Epithelial cell of esophagus (primary cell): ENCODE results near the gene ADGRL4.
"Not testable (repeated sequence)": the region's sequence is repeated elsewhere in the genome, so short reads cannot be mapped to it uniquely, and the experiment has no call there.

Experiments
- DNase-seq: peaks from one replicate; pipeline ENCODE4 v3.0.0; 2010; ENCODE audit warnings: low read depth
- H3K4me3 ChIP-seq: 2 replicates; pipeline ENCODE4 v1.5.1; 2011; ENCODE audit warnings: mild to moderate bottlenecking, low read length, control low read depth
- TF ChIP-seq, protein P1 (sequence below): IDR thresholded peaks from 2 replicates; pipeline ENCODE4 v1.5.1; 2011; ENCODE audit warnings: low read depth, mild to moderate bottlenecking, low read length, control low read depth, inconsistent platforms; ENCODE audit not compliant: insufficient read depth; ENCODE audit errors: missing control alignments

ADGRL4 gene

DNA sequence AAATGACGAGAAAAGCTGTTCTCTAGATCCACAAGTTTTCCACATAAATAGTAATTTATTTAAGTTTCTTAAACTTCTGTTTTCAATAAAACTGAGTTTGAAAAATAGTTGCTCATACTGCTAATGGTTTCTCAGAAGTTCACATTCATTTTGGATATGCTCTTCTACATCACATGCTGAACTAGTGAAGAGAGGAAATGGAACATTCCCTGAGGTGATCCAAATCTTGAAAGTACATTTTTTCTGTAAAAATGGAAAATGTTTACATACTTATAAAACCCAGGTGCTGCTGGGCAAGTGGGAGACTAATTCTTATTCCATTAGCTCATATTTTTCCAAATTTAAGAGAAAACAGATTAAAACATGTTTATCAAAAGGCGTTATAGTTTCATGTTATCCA lies 111.7 kb downstream of the ADGRL4 start:
- H3K4me3 ChIP-seq: no peak overlapping the region
- no peak for DNase-seq
- TF ChIP-seq, protein P1, sequence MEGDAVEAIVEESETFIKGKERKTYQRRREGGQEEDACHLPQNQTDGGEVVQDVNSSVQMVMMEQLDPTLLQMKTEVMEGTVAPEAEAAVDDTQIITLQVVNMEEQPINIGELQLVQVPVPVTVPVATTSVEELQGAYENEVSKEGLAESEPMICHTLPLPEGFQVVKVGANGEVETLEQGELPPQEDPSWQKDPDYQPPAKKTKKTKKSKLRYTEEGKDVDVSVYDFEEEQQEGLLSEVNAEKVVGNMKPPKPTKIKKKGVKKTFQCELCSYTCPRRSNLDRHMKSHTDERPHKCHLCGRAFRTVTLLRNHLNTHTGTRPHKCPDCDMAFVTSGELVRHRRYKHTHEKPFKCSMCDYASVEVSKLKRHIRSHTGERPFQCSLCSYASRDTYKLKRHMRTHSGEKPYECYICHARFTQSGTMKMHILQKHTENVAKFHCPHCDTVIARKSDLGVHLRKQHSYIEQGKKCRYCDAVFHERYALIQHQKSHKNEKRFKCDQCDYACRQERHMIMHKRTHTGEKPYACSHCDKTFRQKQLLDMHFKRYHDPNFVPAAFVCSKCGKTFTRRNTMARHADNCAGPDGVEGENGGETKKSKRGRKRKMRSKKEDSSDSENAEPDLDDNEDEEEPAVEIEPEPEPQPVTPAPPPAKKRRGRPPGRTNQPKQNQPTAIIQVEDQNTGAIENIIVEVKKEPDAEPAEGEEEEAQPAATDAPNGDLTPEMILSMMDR: no peak

DNA sequence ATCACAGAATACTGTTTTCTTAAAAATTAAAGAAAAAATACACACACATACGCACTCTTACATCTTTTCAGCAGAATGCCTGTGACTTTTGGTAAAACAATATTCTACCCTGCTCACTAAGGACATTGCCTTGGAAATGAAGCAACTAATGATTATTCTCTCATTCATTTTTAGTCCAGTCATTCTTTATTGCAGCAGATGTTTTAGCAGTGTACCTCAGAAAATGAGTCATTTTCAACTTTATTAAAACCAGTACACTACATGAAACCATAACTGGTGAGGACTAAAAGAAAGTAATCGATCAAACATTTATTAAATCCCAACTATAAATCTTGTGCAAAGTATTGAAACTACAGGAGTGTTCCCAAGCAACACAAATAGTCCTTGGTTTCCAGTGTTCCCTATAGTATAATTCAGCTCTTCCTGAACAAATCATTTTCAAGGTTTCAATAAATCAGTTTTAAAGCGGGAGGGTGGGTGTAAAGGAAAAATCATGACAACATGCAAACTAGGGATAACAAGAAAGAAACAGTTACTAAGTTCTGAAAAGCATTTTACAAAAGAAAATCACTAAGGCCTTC lies 114.2 kb downstream of the ADGRL4 start:
- no peak overlapping the region for H3K4me3 ChIP-seq
- TF ChIP-seq, protein P1: no peak
- DNase-seq: peak; percentile 29

DNA sequence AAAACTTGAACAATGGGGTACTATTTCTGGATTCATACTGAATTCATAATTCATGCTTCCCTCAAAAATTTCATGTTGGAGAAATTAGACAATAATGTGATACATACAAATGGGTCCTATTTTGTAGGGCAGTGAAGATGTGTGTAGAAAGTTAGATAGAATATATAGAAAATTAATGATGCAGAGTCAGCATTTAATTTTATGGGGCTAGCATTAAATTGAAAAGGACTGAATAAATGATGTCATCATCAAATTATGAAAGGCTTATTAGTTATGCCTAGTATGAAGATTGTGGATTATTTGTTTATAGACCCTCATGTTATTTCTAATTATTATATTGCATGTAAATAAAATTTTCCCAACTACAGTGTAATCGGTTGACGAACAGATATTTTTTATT lies 119.1 kb downstream of the ADGRL4 start:
- no peak for DNase-seq
- no peak overlapping the region for H3K4me3 ChIP-seq
- TF ChIP-seq, protein P1: no peak

DNA sequence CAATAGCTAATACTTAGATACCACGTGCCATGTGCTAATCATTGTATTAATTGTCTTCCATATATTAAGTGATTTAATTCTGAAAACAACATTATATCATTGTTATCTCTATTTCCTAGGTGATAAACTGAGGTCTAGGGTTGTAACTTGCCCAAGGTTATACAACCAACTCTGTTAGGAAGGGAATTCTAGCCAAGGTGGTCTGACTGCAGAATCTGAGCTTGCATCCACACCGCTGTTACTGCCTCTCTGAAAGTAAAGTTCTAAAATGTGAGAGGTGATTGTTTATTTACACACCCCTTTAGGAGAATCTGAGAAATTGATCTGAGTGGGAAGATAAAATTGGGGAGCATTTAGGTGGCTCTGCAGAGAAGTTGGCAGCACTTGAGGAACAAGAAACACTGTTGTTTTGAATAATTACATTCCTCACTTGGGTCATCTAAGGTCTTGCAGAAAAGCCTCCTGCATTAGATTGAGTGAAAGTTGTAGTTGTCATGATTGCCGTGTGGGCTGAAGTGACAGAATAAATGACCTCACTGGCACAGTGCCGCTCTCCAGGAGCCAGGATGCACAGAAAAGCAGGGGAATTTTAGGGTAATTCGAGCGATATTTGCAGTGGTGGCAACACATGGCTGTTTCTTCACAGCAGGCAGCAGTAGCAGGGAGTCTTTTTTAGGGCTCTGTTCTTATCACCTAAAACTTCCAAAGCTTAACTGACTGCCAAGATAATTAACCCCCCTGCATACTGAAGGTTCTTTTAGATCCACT lies 121.7 kb downstream of the ADGRL4 start:
- no peak for DNase-seq

DNA sequence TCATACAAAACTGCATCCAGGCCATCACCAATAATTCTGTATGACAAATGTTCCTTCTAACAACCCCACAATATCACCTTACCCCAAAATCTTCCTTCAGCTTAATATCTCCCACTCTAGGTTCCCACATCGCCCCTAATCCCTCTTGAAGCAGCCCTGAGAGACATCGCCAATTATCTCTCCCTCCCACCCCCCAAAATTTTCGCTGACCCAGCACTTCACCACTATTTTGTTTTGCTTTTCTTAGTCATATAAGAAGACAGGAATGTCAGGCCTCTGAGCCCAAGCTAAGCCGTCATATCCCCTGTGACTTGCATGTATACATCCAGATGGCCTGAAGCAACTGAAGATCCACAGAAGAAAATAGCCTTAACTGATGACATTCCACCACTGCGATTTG lies 126.3 kb downstream of the ADGRL4 start:
- TF ChIP-seq, protein P1: no peak
- H3K4me3 ChIP-seq: no peak overlapping the region
- no peak for DNase-seq

More for the DNA sequence above, 121.7 kb downstream of the ADGRL4 start:
- TF ChIP-seq, protein P1: no peak
- no peak overlapping the region for H3K4me3 ChIP-seq

DNA sequence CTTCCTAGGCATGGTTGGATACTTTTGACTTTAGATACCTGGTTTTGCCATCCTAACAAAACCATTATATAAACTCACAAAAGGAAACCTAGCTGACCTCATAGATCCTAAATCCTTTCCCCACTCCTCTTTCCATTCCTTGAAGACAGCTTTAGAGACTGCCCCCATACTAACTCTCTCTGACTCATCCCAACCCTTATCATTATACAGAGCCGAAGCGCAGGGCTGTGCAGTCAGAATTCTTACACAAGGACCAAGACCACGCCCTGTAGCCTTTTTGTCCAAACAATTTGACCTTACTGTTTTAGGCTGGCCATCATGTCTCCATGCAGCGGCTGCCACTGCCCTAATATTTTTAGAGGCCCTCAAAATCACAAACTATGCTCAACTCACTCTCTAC lies 130.5 kb downstream of the ADGRL4 start:
- H3K4me3 ChIP-seq, DNase-seq: not testable (repeated sequence)

DNA sequence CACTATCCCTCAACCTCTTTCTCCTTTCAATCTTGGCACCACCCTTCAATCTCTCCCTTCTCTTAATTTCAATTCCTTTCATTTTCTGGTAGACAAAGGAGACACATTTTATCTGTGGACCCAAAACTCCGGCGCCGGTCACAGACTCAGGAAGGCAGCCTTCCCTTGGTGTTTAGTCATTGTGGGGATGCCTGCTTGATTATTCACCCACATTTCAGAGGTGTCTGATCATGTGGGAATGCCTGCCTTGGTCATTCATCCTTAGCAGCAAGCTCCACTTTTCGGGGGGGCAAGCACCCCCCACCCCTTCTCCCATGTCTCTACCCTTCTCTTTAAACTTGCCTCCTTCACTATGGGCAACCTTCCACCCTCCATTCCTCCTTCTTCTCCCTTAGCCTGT lies 133.7 kb downstream of the ADGRL4 start:
- DNase-seq: peak; percentile 75

DNA sequence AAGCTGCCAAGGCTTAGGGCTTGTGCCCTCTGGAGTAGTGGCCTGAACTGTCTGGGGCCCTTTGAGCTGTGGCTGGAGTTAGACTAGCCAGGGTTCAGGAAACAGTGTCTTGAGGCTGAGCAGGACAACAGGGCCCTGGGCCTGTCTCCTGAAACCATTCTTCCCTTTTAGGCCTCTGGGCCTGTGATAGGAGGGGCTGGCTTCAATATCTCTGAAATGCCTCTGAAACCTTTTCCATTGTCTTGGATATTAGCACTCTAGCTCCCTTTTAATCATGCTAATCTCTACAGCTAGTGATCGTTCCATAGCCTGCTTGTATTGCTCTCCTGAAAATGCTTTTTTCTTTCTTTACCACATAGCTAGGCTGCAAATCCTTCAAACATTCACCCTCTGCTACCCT lies 135.3 kb downstream of the ADGRL4 start:
- TF ChIP-seq, protein P1: no peak
- no peak for DNase-seq
- H3K4me3 ChIP-seq: no peak overlapping the region

More for the DNA sequence above, 133.7 kb downstream of the ADGRL4 start:
- not testable (repeated sequence) for H3K4me3 ChIP-seq
